ENCODE data around the gene EVL. TPM values are rescaled to one million over a fixed set of nuclear protein-coding genes. Genes with fewer than 3 reads are reported as not detected.

Gene EVL
- total and polyA plus RNA-seq, 2 donors (not counting 3 experiments of a cell fraction or from before 2014, with no cell fraction given): 34.6 to 62.5 TPM

DNA sequence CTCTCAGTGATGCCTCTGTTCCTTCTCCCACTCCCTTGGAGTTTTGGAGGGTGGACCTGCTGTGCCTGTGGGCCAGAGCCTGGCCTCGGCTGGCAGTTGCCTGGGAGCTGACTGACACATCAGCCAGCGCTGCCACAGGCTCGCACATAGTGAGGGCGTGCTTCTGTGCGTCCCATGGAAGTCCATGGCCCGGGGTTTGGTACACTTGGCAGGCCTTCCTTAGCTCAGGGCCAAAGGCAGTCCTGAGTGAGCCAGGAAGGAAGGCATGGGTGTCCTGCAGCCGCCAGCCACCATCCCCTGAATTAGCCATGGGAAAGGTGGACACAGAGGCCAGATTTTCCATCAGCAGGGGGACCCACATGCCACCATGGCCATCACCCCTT, 95.3 kb downstream of the EVL start:
- no peaks in the 10 kb centered on the region for H4K20me1 ChIP-seq (replicated peaks; ENCODE audit: control insufficient read depth, extremely low read depth, insufficient read depth, low read length)
- no peak overlapping the region for H3K4me2 ChIP-seq (ENCODE audit: insufficient read depth, low read length)
- ChIA-PET POLR2A (no interaction called here), CTCF (interaction anchor here (0.9 to 1.9 kb wide), 2 partner anchors 9 to 19 kb away, joined by 3 to 6 read pairs; no protein-coding TSS in a partner anchor)
- BruUV-seq (replicated peaks): no TSS peak
- H3K4me1 ChIP-seq (ENCODE audit: control insufficient read depth, extremely low read depth, insufficient read depth, low read length): no peaks in the 10 kb centered on the region
- H3K27ac ChIP-seq (ENCODE audit: insufficient read depth, low read depth, low read length): no peak overlapping the region
- no peaks in the 10 kb centered on the region for H3K36me3 ChIP-seq (ENCODE audit: control insufficient read depth in 2 of 2, extremely low read depth in 1 of 2, insufficient read depth in 2 of 2, low read length in 2 of 2)
- DNase-seq (ENCODE audit: low read depth, low spot score): no peak
- H3K9ac ChIP-seq (replicated peaks; ENCODE audit: extremely low read depth, insufficient read depth, low read length): no peak overlapping the region
- dilution Hi-C loops (cut with MboI; ENCODE audit: extremely low pct_ligation_motif_present, low sequenced_read_pairs): no loop called here
- no peaks in the 10 kb centered on the region for H3K9me1 ChIP-seq (replicated peaks; ENCODE audit: control insufficient read depth, extremely low read depth, insufficient read depth, low read length)
- intact Hi-C loops (cut with micrococcal nuclease): no loop called here
- peaks cover 14 to 20% of the 10 kb centered on the region in 2 experiments for H3K27me3 ChIP-seq (ENCODE audit: control insufficient read depth in 2 of 2, insufficient read depth in 2 of 2, low read length in 2 of 2)
- TF ChIP-seq POLR2A (IDR thresholded peaks at IDR 0.05; ENCODE audit: low read depth, low read length) (no peak), GATA2 (IDR thresholded peaks at IDR 0.05; ENCODE audit: insufficient read depth, insufficient read length, low read depth, low read length) (no peak), POLR2AphosphoS5 (IDR thresholded peaks at IDR 0.05; ENCODE audit: insufficient read depth, low read depth, low read length) (no peak), EZH2 (IDR thresholded peaks at IDR 0.05; ENCODE audit: borderline replicate concordance, low read depth, low read length, severe bottlenecking) (no peak), MYC (IDR thresholded peaks at IDR 0.05; ENCODE audit: low read depth, low read length) (no peak), JUN (IDR thresholded peaks at IDR 0.05; ENCODE audit: borderline replicate concordance, insufficient read depth, insufficient read length, low read depth) (no peak), MAX (IDR thresholded peaks at IDR 0.05; ENCODE audit: insufficient read depth, insufficient read length) (no peak), FOS (IDR thresholded peaks at IDR 0.05; ENCODE audit: borderline replicate concordance, insufficient read depth, low read length) (no peak)
- TF ChIP-seq, protein P1, sequence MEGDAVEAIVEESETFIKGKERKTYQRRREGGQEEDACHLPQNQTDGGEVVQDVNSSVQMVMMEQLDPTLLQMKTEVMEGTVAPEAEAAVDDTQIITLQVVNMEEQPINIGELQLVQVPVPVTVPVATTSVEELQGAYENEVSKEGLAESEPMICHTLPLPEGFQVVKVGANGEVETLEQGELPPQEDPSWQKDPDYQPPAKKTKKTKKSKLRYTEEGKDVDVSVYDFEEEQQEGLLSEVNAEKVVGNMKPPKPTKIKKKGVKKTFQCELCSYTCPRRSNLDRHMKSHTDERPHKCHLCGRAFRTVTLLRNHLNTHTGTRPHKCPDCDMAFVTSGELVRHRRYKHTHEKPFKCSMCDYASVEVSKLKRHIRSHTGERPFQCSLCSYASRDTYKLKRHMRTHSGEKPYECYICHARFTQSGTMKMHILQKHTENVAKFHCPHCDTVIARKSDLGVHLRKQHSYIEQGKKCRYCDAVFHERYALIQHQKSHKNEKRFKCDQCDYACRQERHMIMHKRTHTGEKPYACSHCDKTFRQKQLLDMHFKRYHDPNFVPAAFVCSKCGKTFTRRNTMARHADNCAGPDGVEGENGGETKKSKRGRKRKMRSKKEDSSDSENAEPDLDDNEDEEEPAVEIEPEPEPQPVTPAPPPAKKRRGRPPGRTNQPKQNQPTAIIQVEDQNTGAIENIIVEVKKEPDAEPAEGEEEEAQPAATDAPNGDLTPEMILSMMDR (IDR thresholded peaks at IDR 0.05; ENCODE audit: extremely low read depth in 1 of 2, insufficient read depth in 1 of 2, low read depth in 1 of 2, low read length in 2 of 2): no peak
- no peaks in the 10 kb centered on the region for H3K79me2 ChIP-seq (ENCODE audit: control insufficient read depth, insufficient read depth, low read length)
- H3K4me3 ChIP-seq (replicated peaks in 1 of 3; ENCODE audit: insufficient read depth in 1 of 3, low read depth in 1 of 3, low read length in 3 of 3): no peak overlapping the region
- no peaks in the 10 kb centered on the region for H3K9me3 ChIP-seq (replicated peaks; ENCODE audit: control insufficient read depth, insufficient read depth, low read length)
- no peak overlapping the region for H2AFZ ChIP-seq (ENCODE audit: low read depth, low read length)
- no peak for FAIRE-seq

All from endothelial cell of umbilical vein (primary cell).